NT2/D1 (cell line): ENCODE results near the gene SUSD2.

Experiments used
- SUZ12 ChIP-seq: IDR thresholded peaks from 2 replicates; pipeline ENCODE4 v1.6.1; 2011; ENCODE audit not compliant: insufficient read length, insufficient read depth; ENCODE audit errors: extremely low read depth
- YY1 ChIP-seq: IDR thresholded peaks from 2 replicates; pipeline ENCODE4 v1.6.1; 2011; ENCODE audit not compliant: insufficient read length, insufficient read depth
- ZNF274 ChIP-seq: IDR thresholded peaks from 2 replicates; pipeline ENCODE4 v1.6.1; 2011; ENCODE audit warnings: mild to moderate bottlenecking, low read depth, low read length

DNA sequence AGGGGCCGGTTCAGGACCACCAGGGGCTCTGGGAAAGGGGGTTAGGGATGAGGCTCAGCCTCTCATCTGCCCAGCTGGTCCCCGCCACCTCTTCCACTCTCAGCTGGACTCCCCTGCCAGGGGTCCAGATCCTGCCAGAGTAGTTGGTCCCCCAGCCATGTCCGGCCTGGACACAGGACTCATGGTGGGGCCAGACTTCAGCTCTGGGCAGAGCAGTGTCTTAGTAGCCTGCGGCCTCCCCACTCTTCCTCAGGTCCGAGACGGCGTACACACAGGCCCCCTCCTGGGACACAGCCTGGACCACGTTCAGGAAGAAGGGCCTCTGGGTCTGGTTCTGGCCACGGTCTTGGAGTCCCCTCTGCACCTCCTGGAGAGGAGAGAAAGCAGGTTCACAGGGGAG lies 38.5 kb downstream of the SUSD2 start:
- TF ChIP-seq SUZ12, result no peak
- TF ChIP-seq ZNF274, result no peak
- TF ChIP-seq YY1, result no peak
